Choroid plexus epithelial cell (primary cell): ENCODE measurements around the gene NUP62.
A peak's percentile ranks its signal among the peaks of the same experiment; 100 is the strongest.

Experiments
- DNase-seq: peaks from one replicate; pipeline ENCODE4 v3.0.0-alpha.2; 2010; ENCODE audit warnings: low read depth
- H3K4me3 ChIP-seq: 2 replicates; pipeline ENCODE4 v1.5.1; 2011; ENCODE audit warnings: low read depth, mild to moderate bottlenecking, control low read depth, low read length, moderate library complexity
- CTCF ChIP-seq: conservative IDR thresholded peaks from 2 replicates; pipeline ENCODE4 v1.5.1; 2011; ENCODE audit warnings: low read depth, mild to moderate bottlenecking, control low read depth, inconsistent platforms, low read length, moderate library complexity

The NUP62 gene

DNA sequence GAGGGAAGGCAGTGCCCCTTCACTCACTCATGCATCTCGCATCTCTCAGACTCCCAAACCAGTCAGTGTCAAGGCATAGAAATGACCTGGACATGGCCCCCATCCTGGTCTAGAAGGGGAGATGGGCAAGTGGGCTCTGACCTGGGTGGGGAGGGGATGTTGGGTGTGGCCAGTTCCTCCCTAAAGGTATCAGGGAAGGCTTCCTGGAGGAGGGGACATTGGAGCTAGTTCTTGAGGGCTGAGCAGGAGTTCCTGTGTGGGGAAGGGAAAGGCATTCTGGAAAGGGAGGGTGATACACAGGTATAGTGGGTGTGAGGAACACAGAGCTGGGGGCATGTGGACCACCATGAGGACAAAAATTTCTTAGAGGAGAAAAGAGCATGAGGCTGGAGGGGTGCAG lies 36.6 kb downstream of the NUP62 start:
- no peak for TF ChIP-seq CTCF
- no peak for DNase-seq
- H3K4me3 ChIP-seq: no peak overlapping the region

DNA sequence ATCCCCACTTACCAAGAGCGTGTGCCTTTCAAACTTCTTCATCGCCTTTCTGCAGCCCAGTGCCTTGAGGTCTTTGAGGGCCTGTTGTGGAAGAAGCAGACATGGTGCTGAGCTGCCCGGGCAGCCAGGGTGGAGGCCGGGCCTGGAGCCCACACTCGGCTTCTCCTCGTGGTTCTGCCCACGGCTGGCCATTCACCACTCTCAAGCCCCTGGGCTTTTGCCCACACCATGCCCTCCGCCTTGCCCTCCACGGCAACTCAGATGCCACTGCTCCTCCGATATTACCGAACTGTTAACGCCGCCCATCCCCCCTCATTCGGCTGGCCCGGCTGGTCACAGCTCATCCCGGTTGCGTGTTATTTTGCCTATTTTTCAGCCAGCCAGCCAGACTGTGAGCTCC lies 37.9 kb downstream of the NUP62 start:
- H3K4me3 ChIP-seq: no peak overlapping the region
- DNase-seq: no peak
- TF ChIP-seq CTCF: no peak

DNA sequence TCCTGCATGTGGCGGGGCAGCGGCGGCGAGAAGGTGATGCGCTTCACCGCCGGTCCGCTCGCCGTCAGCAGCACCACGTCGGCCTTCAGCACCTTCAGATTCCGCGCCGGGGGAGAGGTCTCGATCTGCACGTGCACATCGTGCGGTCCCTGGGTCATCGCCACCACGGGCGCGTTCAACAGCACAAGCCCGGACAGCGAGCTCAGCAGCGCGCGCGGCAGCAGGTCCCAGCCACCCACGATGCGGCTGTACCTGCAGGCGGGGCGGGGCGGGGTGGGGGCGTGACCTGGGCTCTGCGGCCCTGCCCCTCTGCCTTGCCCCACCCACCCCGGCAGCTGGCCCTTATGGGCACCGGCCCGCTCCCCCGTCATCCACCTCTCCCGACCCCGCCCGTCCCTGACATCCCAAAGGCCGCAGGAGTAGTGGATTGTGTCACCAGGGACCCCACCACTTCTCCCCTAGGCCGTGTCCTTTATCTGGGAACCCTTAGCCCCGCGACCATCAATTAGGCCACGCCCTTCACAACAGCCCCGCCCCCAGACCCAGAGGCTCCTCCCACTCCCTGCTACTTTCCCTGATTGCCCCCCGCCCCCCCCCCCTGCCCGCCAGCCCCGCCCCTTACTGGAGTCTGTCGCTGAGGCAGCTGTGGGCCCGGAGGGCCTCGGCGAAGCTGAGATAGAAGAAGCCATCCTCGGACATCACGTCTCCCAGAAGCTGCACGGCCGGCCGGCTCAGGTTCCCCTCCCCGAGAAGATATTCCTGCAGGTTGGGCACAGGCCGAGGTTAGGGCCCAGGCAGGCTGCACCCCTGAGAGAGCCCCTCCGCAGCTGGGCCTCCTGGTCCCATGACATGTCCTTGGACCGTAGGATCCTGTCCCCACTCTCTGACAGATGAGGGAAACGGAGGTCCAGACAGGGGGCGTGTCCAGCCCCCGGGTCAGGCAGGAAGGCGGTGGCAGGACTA lies 38.7 kb downstream of the NUP62 start:
- peak overlapping the region; percentile 17 for H3K4me3 ChIP-seq
- no peak for TF ChIP-seq CTCF
- DNase-seq: no peak

GRCh38 chr19:49889687-49890348 lies 39.5 kb downstream of the NUP62 start:
- TF ChIP-seq CTCF: peak; percentile 73
- H3K4me3 ChIP-seq: peak overlapping the region; percentile 17
- peak; percentile 78 for DNase-seq

DNA sequence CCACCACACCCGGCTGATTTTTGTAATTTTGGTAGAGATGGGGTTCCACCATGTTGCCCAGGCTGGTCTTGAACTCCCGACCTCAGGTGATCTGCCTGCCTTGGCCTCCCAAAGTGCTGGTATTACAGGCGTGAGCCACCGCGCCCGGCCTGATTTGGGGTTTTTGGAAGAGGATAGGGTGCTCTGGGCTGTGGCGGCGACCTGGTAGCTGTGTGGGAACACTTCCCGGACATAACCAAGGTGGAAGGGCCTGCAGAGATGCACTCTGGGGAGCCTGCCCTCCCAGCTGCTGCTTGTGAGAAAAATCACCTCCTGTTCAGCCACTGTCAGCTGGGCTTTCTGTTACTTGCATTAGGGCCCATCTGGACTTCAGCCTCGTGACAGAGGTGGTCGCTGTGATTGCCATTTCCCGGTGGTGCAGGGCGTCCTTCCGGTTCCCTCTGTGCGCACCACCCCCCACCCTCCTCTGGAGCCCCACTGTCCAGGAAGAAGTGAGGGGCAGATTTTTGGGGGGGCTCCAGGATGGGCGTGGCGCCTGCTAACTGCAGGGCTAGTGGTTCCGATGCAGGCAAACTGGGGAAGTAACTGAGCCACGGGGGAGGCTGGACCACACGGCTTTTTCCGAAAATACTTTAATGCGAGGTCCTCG lies 40.1 kb downstream of the NUP62 start:
- TF ChIP-seq CTCF: no peak
- no peak for DNase-seq
- no peak overlapping the region for H3K4me3 ChIP-seq

DNA sequence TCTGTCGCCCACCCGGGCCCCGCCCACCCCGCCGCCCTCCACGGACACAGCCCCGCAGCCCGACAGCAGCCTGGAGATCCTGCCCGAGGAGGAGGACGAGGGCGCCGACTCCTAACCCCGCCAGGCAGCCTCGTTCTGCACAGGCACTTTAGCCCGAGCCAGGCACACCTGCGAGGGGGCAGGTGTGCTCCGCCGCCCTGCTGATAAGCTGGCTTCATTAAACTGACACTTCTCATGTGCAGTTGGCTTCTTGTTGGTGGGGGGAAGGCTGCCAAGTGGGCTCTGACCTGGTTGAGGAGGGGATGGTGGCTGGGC lies 40.8 kb downstream of the NUP62 start:
- no peak for DNase-seq
- no peak for TF ChIP-seq CTCF
- no peak overlapping the region for H3K4me3 ChIP-seq
